ENCODE results near the gene ZNF646.

Gene ZNF646

GRCh38 chr16:31074814-31075183 is 577 bp downstream of the ZNF646 start:
- H3K4me3 ChIP-seq (ENCODE audit: control insufficient read depth, low read depth, low read length) = peak overlapping the region; percentile 98
- TF ChIP-seq CTCF (conservative IDR thresholded peaks at IDR 0.05; ENCODE audit: control insufficient read depth, insufficient read depth, low read depth, low read length) = no peak
- peak; percentile 49 for DNase-seq (ENCODE audit: low read depth)

GRCh38 chr16:31076319-31076718 is 2.1 kb downstream of the ZNF646 start:
- no peak for DNase-seq (ENCODE audit: low read depth)
- no peak overlapping the region for H3K4me3 ChIP-seq (ENCODE audit: control insufficient read depth, low read depth, low read length)
- TF ChIP-seq CTCF (conservative IDR thresholded peaks at IDR 0.05; ENCODE audit: control insufficient read depth, insufficient read depth, low read depth, low read length) = no peak

GRCh38 chr16:31077024-31077423 is 2.8 kb downstream of the ZNF646 start:
- DNase-seq (ENCODE audit: low read depth) = no peak
- no peak overlapping the region for H3K4me3 ChIP-seq (ENCODE audit: control insufficient read depth, low read depth, low read length)
- no peak for TF ChIP-seq CTCF (conservative IDR thresholded peaks at IDR 0.05; ENCODE audit: control insufficient read depth, insufficient read depth, low read depth, low read length)

GRCh38 chr16:31077592-31078396 is 3.6 kb downstream of the ZNF646 start:
- H3K4me3 ChIP-seq (ENCODE audit: control insufficient read depth, low read depth, low read length) = no peak overlapping the region
- TF ChIP-seq CTCF (conservative IDR thresholded peaks at IDR 0.05; ENCODE audit: control insufficient read depth, insufficient read depth, low read depth, low read length) = no peak
- no peak for DNase-seq (ENCODE audit: low read depth)

GRCh38 chr16:31078597-31079341 is 4.5 kb downstream of the ZNF646 start:
- no peak for DNase-seq (ENCODE audit: low read depth)
- no peak for TF ChIP-seq CTCF (conservative IDR thresholded peaks at IDR 0.05; ENCODE audit: control insufficient read depth, insufficient read depth, low read depth, low read length)

GRCh38 chr16:31079342-31079944 is 5.2 kb downstream of the ZNF646 start:
- DNase-seq (ENCODE audit: low read depth) = no peak
- H3K4me3 ChIP-seq (ENCODE audit: control insufficient read depth, low read depth, low read length) = no peak overlapping the region
- no peak for TF ChIP-seq CTCF (conservative IDR thresholded peaks at IDR 0.05; ENCODE audit: control insufficient read depth, insufficient read depth, low read depth, low read length)

More at GRCh38 chr16:31078597-31079341, 4.5 kb downstream of the ZNF646 start:
- H3K4me3 ChIP-seq (ENCODE audit: control insufficient read depth, low read depth, low read length) = no peak overlapping the region
